Hepatocyte (in vitro differentiated cells): Measurements from ENCODE around the gene SORCS2. TPM values are rescaled to one million over a fixed set of nuclear protein-coding genes. Genes with fewer than 3 reads are reported as not detected.

Experiments used
- DNase-seq: peaks from one replicate; pipeline ENCODE4 v3.0.0-alpha.2; 2016; ENCODE audit warnings: low spot score
- H2AFZ ChIP-seq: fragments of 200-600 bp; sonication (generic); 2 replicates; pipeline ENCODE4 v1.6.0; 2016; ENCODE audit warnings: antibody characterized with exemption, mild to moderate bottlenecking
- H3K27ac ChIP-seq: fragments of 200-600 bp; sonication (generic); 2 replicates; pipeline ENCODE4 v1.5.1; 2016; ENCODE audit warnings: mild to moderate bottlenecking
- H3K27me3 ChIP-seq: fragments of 200-600 bp; sonication (generic); 2 replicates; pipeline ENCODE4 v1.6.1; 2016
- H3K36me3 ChIP-seq: fragments of 200-600 bp; sonication (generic); replicated peaks from 2 replicates; pipeline ENCODE4 v1.5.1; 2016; ENCODE audit warnings: low read depth; ENCODE audit not compliant: insufficient read depth
- H3K4me1 ChIP-seq: fragments of 200-600 bp; sonication (generic); 2 replicates; pipeline ENCODE4 v1.5.1; 2016; ENCODE audit warnings: mild to moderate bottlenecking, moderate library complexity; ENCODE audit not compliant: insufficient read depth
- H3K4me2 ChIP-seq: fragments of 200-600 bp; sonication (generic); 2 replicates; pipeline ENCODE4 v1.6.0; 2016
- H3K4me3 ChIP-seq: fragments of 200-600 bp; sonication (generic); 2 replicates; pipeline ENCODE4 v1.5.1; 2016; ENCODE audit warnings: mild to moderate bottlenecking
- H3K79me2 ChIP-seq: fragments of 200-600 bp; sonication (generic); 2 replicates; pipeline ENCODE4 v1.6.0; 2017; ENCODE audit warnings: mild to moderate bottlenecking
- H3K9me2 ChIP-seq: fragments of 200-600 bp; sonication (generic); replicated peaks from 2 replicates; pipeline ENCODE4 v1.6.0; 2017; ENCODE audit warnings: mild to moderate bottlenecking; ENCODE audit not compliant: insufficient read depth
- H3K9me3 ChIP-seq: fragments of 200-600 bp; sonication (generic); 2 replicates; pipeline ENCODE4 v1.5.1; 2016; ENCODE audit warnings: low read depth, mild to moderate bottlenecking
- H4K20me1 ChIP-seq: fragments of 200-600 bp; sonication (generic); 2 replicates; pipeline ENCODE4 v1.6.0; 2016; ENCODE audit warnings: mild to moderate bottlenecking; ENCODE audit not compliant: insufficient read depth, poor library complexity, severe bottlenecking
- CTCF ChIP-seq: fragments of 200-600 bp; sonication (generic); IDR thresholded peaks from 2 replicates; pipeline ENCODE4 v1.5.1; 2016; ENCODE audit warnings: antibody characterized with exemption, mild to moderate bottlenecking; ENCODE audit not compliant: poor library complexity
- EZH2 ChIP-seq: fragments of 200-600 bp; sonication (generic); IDR thresholded peaks from 2 replicates; pipeline ENCODE4 v1.6.1; 2016; ENCODE audit warnings: antibody characterized with exemption, mild to moderate bottlenecking, borderline replicate concordance
- EZH2phosphoT487 ChIP-seq: fragments of 200-600 bp; sonication (generic); IDR thresholded peaks from one replicate; pipeline ENCODE4 v1.6.1; 2018; ENCODE audit warnings: antibody characterized with exemption, mild to moderate bottlenecking, low read depth, moderate library complexity; ENCODE audit not compliant: unreplicated experiment, severe bottlenecking
- WGBS: methylation state at CpG from one replicate; pipeline ENCODE4 v1.1.6; 2016; ENCODE audit warnings: low lambda C conversion rate; ENCODE audit errors: missing lambda C conversion rate; 5-methylcytosine and 5-hydroxymethylcytosine counted together
- polyA plus RNA-seq: library from polyadenylated mRNA; unstranded; fragments of >200 nt; fragmentation: Nextera tagmentation; extraction: Ambion mirVana; gene quantifications from 2 replicates; pipeline ENCODE4 v1.2.1, GENCODE V29; 2016
- total RNA-seq: library from RNA; depleted of rRNA; stranded (reverse); fragments of >200 nt; gene quantifications from 2 replicates; pipeline ENCODE4 v1.2.3, GENCODE V29; 2014

Gene SORCS2
- total and polyA plus RNA-seq, 2 experiments from 2014 or later = 1.6 to 4.8 TPM

- Histone ChIP-seq H3K4me3 (no peak overlapping the region), H3K27me3 (no peaks in the 10 kb centered on the region), H3K9me3 (no peaks in the 10 kb centered on the region), H3K4me2 (no peak overlapping the region), H3K27ac (no peak overlapping the region), H2AFZ (no peak overlapping the region), H3K36me3 (no peaks in the 10 kb centered on the region), H4K20me1 (no peaks in the 10 kb centered on the region), H3K4me1 (no peaks in the 10 kb centered on the region), H3K79me2 (no peaks in the 10 kb centered on the region), H3K9me2 (no peaks in the 10 kb centered on the region)
- WGBS = 88% methylated on average over 8 of the region's 8 CpGs
- no peak for DNase-seq
- no peak for TF ChIP-seq CTCF
- TF ChIP-seq EZH2phosphoT487 = no peak
- TF ChIP-seq EZH2 = no peak
Measured at GRCh38 chr4:7735961-7736360, 543.6 kb downstream of the SORCS2 start.

DNA sequence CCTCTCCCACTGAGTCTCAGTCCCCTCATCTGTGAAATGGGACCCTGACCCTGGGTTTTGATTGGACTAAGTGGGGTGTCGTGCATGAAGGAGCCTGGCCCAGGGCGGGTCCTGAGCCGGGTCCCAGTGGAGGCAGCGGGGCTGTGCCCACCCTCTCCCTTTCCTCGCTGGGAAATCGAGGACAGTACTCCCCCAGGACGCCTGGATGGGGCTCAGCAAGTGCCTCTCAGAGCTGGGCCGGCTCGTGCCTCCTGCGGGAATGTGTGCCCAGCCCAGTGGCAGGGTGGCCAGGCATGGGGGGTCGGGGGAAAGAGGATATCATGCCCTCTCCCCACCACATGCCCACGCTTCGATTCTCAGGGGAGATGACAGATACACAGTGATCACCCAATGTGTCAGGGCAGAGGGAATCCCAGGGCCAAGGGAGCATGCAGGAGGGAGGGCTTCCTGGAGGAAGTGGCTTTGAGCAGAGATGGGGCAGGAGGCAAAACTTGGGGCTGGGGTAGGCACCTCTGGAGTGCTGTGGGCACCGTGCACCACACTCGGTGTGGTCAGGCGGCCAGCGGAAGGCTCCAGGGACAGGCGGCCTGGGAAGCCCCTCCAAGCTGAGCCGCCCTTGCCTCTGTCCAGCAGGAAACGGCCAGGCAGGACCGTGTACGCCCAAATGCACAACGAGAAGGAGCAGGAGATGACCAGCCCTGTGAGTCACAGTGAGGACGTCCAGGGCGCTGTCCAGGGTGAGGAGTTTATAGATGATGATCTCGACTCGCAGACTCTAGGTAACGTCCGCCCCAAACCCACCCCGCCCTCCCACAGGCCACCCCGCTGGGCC is 544.3 kb downstream of the SORCS2 start:
- Histone ChIP-seq H3K27me3 (no peaks in the 10 kb centered on the region), H3K9me2 (no peaks in the 10 kb centered on the region), H3K4me3 (no peak overlapping the region), H3K27ac (no peak overlapping the region), H3K4me2 (no peak overlapping the region), H4K20me1 (no peaks in the 10 kb centered on the region), H3K4me1 (no peaks in the 10 kb centered on the region), H3K79me2 (no peaks in the 10 kb centered on the region), H3K36me3 (no peaks in the 10 kb centered on the region), H2AFZ (no peak overlapping the region), H3K9me3 (no peaks in the 10 kb centered on the region)
- TF ChIP-seq CTCF = no peak
- no peak for TF ChIP-seq EZH2
- TF ChIP-seq EZH2phosphoT487 = no peak
- no peak for DNase-seq
- 86% methylated on average over 24 of the region's 31 CpGs for WGBS

- Histone ChIP-seq H3K4me1 (no peaks in the 10 kb centered on the region), H3K79me2 (no peaks in the 10 kb centered on the region), H3K4me2 (no peak overlapping the region), H3K9me2 (no peaks in the 10 kb centered on the region), H3K4me3 (no peak overlapping the region), H3K36me3 (no peaks in the 10 kb centered on the region), H2AFZ (no peak overlapping the region), H4K20me1 (no peaks in the 10 kb centered on the region), H3K27ac (no peak overlapping the region), H3K27me3 (no peaks in the 10 kb centered on the region), H3K9me3 (no peaks in the 10 kb centered on the region)
- DNase-seq = no peak
- 71% methylated on average over 14 of the region's 14 CpGs for WGBS
- TF ChIP-seq CTCF (no peak), EZH2 (no peak), EZH2phosphoT487 (no peak)
Measured at GRCh38 chr4:7737268-7737645, 544.9 kb downstream of the SORCS2 start.
